ENCODE data around the gene OR6J1.
"Not testable (repeated sequence)": the region's sequence is repeated elsewhere in the genome, so short reads cannot be mapped to it uniquely, and the experiment has no call there.

The OR6J1 gene

DNA sequence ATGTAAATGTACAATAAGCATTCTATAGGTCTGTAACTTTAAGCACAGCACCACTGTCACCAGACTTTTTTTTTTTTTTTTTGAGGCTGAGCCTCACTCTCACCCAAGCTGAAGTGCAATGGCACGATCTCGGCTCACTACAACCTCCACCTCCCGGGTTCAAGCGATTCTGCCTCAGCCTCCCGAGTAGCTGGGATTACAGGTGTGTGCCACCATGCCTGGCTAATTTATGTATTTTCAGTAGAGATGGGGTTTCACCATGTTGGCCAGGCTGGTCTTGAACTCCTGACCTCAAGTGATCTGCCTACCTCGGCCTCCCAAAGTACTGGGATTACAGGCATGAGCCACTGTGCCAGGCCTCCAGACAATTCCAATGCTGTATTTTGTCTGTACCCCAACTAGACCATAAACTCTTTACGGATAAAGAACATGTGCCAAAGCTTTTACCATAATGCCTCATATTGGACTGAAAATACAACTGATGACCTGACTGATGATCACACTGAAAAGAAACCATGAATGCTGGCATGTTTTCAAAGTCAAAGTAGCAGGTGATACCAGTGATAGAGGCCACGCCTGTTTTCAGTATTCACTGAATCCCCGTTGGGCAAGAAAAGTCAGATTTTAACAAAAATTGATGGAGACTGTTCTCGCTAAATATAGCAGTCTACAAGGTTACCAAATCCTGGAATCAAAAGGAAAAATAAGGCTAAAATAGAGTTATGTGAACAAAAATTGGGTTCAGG, 56.3 kb downstream of the OR6J1 start:
- FAIRE-seq = peak; percentile 51
- DNase-seq (ENCODE audit: extremely low spot score, insufficient read length, low read depth) = not testable (repeated sequence)

DNA sequence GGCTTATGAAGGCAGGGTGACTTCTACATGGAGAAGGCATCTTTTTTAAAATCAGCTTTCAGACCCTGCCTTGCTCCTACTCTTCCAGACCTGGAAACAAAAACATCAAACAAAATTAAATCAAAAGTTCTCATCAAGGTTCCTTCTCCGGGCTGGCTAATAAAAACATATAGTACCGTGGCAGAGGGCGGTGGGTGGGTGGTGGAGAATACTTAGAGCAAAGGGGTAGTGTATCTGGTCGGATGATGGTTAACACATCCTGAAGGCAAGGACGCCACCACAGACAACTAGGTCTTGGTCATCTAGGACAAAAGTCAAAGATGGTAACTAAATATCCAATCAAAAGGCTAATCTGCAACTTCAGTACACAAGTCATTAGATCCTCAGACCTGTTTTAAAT, 56.9 kb downstream of the OR6J1 start:
- FAIRE-seq = no peak

DNA sequence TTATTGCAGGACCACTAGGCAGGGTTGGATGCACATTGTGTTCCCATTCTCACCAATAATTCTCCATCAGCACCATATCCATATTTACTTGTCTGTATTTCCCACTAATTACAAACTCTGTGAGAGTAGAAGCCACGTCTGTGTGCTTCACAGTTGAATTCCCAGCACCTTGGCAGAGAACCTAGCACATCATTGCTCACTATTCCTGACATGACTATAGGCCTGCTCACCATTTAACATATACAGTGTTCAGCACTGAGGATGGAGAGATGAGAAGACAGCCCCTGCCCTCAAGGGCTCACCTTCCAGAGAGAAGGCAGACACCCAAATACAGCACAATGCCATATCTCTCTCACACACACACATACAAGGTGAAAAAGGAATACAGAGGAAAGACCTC, 60.2 kb downstream of the OR6J1 start:
- FAIRE-seq (peak; percentile 24), DNase-seq (ENCODE audit: extremely low spot score, insufficient read length, low read depth) (no peak)

More for the DNA sequence above, 56.9 kb downstream of the OR6J1 start:
- no peak for DNase-seq (ENCODE audit: extremely low spot score, insufficient read length, low read depth)
